Gastrocnemius medialis (tissue), 4 donors: Measurements from ENCODE around the gene CNTRL. TPM values are rescaled to one million over a fixed set of nuclear protein-coding genes. Genes with fewer than 3 reads are reported as not detected.
"Not testable (repeated sequence)": the region's sequence is repeated elsewhere in the genome, so short reads cannot be mapped to it uniquely, and the experiment has no call there.

Experiments
- ATAC-seq, 2 donors: fragments of 150-250 bp; one replicate each; pipeline ENCODE4 v1.9.1; 2016
- DNase-seq, 2 donors: peaks; one replicate each; pipeline ENCODE4 v3.0.0-alpha.2; 2019
- H3K27ac ChIP-seq, 4 donors: fragments of 200-600 bp; sonication (generic); 1 replicate in 1 of 4; 2 replicates in 3 of 4; pipeline ENCODE4 v1.5.1; 2016 to 2018; ENCODE audit warnings: mild to moderate bottlenecking in 2 of 4, moderate library complexity in 1 of 4
- H3K27me3 ChIP-seq, 3 donors: fragments of 200-600 bp; sonication (generic) in 2 of 3; 1 replicate in 1 of 3; 2 replicates in 2 of 3; pipeline versions ENCODE4 v1.5.1 to v1.6.0; 2016 to 2019; ENCODE audit warnings: mild to moderate bottlenecking in 1 of 3, moderate library complexity in 1 of 3
- H3K36me3 ChIP-seq, 2 donors: fragments of 200-600 bp; sonication (generic) in 1 of 2; one replicate each; pipeline ENCODE4 v1.5.1; 2017 to 2018
- H3K4me1 ChIP-seq, 2 donors: fragments of 200-600 bp; sonication (generic) in 1 of 2; one replicate each; pipeline ENCODE4 v1.5.1; 2016 to 2017; ENCODE audit warnings: mild to moderate bottlenecking in 2 of 2
- H3K4me3 ChIP-seq, 4 donors: fragments of 200-600 bp; sonication (generic) in 3 of 4; 1 replicate in 1 of 4; 2 replicates in 3 of 4; pipeline ENCODE4 v1.5.1; 2016 to 2019; ENCODE audit warnings: mild to moderate bottlenecking in 2 of 4
- H3K9me3 ChIP-seq, 3 donors: fragments of 200-600 bp; sonication (generic) in 2 of 3; 1 replicate in 1 of 3; 2 replicates in 2 of 3; pipeline ENCODE4 v1.5.1; 2016 to 2019
- POLR2A ChIP-seq, 2 donors: fragments of 450-650 bp; IDR thresholded peaks; one replicate each; pipeline ENCODE4 v1.6.1; 2017; ENCODE audit warnings: antibody characterized with exemption in 2 of 2, mild to moderate bottlenecking in 2 of 2, moderate library complexity in 2 of 2
- in situ Hi-C, 4 donors: fragments of 200-750 bp; cut with MboI; loops; one replicate each; pipeline versions ENCODE4 v1.15.0 to v1.8.0; 2017; ENCODE audit warnings: low sequenced_read_pairs in 4 of 4
- intact Hi-C: fragments of 100-400 bp; cut with DNase I; formaldehyde crosslinking; loops from one replicate; pipeline ENCODE4 v1.15.1; 2023; ENCODE audit warnings: low total_unique reads
- total RNA-seq, 4 donors: library from RNA; depleted of rRNA; stranded (reverse); fragments of >200 nt; gene quantifications; one replicate each; pipeline versions ENCODE4 v1.1.0 to v1.2.3, GENCODE V29; 2016
- TF ChIP-seq, protein P1 (sequence below), 5 experiments: fragments of 450-650 bp in 3 of 5; fragments of 200-600 bp in 2 of 5; sonication (generic) in 2 of 5; IDR thresholded peaks in 4 of 5; conservative IDR thresholded peaks in 1 of 5; 1 replicate in 4 of 5; 2 replicates in 1 of 5; pipeline ENCODE4 v1.5.1; 2016 to 2019; ENCODE audit warnings: antibody characterized with exemption in 5 of 5, mild to moderate bottlenecking in 3 of 5, moderate library complexity in 3 of 5

Gene CNTRL
- total RNA-seq, 4 donors from 2014 or later, result 1.0 to 3.2 (median 1.6) TPM

DNA sequence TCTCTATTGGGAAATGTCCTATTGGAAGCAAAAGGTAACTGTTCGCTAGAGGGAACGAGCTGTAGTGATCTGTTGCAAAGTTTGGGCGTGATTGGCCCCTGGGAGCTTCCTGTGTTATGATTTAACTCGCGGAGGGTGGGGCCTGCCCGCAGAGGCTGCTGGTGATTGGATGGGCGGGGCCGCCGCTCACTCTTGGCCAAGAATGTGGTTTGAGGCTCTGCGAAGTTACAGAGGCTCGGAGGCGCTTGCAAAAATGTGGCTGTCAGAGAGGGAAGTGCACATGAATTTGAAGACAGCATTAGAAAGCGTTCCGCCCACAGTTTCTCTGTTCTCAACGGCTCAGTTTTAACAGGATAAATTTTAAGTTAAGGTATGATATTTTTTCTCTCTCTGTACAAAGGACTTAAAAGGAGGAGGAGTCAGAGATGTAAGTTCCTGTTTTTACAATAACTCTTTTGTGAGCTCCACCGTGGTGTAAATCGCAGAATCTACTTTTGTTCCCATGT is 46.9 kb downstream of the CNTRL start:
- Histone ChIP-seq H3K36me3 (no peaks in the 10 kb centered on the region), H3K27me3 (no peaks in the 10 kb centered on the region), H3K9me3 (no peaks in the 10 kb centered on the region), H3K27ac (peak overlapping the region; percentile 49 to 74 (median 62)), H3K4me3 (peak overlapping the region; percentile 36 to 58 (median 54)), H3K4me1 (peaks cover 9 to 12% of the 10 kb centered on the region in 2 donors)
- ATAC-seq (peak; percentile 100), DNase-seq (peak; percentile 94 to 98)
- TF ChIP-seq, protein P1, sequence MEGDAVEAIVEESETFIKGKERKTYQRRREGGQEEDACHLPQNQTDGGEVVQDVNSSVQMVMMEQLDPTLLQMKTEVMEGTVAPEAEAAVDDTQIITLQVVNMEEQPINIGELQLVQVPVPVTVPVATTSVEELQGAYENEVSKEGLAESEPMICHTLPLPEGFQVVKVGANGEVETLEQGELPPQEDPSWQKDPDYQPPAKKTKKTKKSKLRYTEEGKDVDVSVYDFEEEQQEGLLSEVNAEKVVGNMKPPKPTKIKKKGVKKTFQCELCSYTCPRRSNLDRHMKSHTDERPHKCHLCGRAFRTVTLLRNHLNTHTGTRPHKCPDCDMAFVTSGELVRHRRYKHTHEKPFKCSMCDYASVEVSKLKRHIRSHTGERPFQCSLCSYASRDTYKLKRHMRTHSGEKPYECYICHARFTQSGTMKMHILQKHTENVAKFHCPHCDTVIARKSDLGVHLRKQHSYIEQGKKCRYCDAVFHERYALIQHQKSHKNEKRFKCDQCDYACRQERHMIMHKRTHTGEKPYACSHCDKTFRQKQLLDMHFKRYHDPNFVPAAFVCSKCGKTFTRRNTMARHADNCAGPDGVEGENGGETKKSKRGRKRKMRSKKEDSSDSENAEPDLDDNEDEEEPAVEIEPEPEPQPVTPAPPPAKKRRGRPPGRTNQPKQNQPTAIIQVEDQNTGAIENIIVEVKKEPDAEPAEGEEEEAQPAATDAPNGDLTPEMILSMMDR (IDR thresholded peaks at IDR 0.05 in 4 of 5, conservative IDR thresholded peaks at IDR 0.05 in 1 of 5), result peak in 4 of 5 experiments; percentile 26 to 66 (median 49)
- TF ChIP-seq POLR2A (IDR thresholded peaks at IDR 0.05), result peak; percentile 34 to 68
- in situ Hi-C loops (no loop called here), intact Hi-C loops (loop anchor here (2.0 to 5.0 kb wide), 2 partner anchors 47 to 81 kb away; partner anchors contain the start of genes CNTRL and RAB14)

DNA sequence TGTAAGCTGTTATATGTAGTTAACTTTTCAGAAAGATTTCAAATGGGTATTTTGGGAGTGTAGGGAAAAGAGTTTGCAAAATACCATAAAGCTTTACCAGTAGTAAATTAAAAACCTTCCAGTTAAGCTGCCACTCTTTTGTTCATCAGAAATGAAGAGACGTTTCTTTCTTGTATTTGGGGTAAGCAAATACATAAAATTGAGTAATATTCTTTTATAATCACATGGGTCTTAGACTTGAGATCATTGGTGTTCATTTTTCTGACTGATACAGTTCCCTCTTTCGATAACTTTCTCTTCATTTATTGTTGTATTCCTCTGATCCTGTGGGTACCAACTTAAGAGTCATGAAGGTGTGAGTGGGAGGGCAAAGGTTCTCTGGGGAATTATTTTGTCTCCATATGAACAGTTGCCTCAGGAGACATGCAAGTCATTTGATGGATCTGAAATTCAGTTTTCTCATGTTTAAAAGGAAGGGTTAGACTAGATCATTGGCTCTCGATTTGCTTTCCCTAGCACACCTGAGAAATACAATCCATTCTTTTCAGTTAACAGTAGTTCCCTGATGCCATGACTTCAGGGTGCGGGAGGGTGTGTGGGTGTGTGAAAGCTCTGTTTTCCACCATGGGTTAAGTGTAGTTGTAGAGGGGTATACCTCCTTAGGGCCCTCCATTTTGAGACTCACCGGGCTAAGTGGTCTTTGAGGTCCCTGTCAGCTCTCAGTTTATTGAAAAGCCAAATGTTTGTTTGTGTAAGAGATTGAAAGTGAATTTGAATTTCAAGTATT is 47.7 kb downstream of the CNTRL start:
- DNase-seq (no peak), ATAC-seq (no peak)
- Histone ChIP-seq H3K27ac (peak overlapping the region in 2 of 4 donors; percentile 53 to 74), H3K9me3 (no peaks in the 10 kb centered on the region), H3K27me3 (no peaks in the 10 kb centered on the region), H3K36me3 (peaks cover 0 to 5% of the 10 kb centered on the region in 2 donors), H3K4me3 (peak overlapping the region; percentile 36 to 58 (median 54)), H3K4me1 (peaks cover 9 to 12% of the 10 kb centered on the region in 2 donors)
- TF ChIP-seq POLR2A (IDR thresholded peaks at IDR 0.05), result no peak
- TF ChIP-seq, protein P1 (IDR thresholded peaks at IDR 0.05 in 4 of 5, conservative IDR thresholded peaks at IDR 0.05 in 1 of 5), result no peak
- in situ Hi-C loops, result no loop called here
- intact Hi-C loops, result loop anchor here (5.0 kb wide), 1 partner anchor 80 kb away; the partner anchor contains the start of gene RAB14

DNA sequence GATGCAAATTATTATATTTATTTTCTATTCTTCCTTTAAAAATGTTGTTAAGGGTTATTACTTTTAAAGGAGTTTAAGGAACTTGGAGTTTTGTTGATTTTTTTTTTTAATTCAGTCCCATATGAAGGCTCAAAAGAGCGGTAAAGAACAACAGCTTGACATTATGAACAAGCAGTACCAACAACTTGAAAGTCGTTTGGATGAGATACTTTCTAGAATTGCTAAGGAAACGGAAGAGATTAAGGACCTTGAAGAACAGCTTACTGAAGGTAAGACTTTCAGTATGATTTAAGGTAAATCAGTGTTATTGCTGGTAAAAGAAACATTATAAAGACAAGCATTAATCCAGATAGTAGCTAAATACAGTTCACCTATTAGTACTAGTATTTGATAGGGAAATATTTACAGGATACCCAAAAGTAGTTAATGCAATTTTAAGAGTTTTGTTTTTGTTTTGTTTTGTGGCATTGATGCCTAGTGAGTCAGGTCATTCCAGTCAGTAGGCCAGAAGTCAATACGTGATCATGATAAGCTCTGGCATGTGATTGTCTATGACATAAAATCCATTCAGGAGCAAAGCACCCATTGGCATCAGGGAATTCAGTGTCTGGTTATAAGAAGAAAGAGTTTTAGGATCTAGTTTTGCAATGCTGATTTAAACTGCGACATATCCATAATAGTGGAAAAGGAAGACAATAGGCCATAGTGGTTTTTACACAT is 49.2 kb downstream of the CNTRL start:
- ATAC-seq (no peak), DNase-seq (no peak)
- H3K27ac ChIP-seq, result no peak overlapping the region
- H3K36me3 ChIP-seq, result peaks cover 0 to 6% of the 10 kb centered on the region in 2 donors
- H3K27me3 ChIP-seq, result no peaks in the 10 kb centered on the region
- in situ Hi-C loops (no loop called here), intact Hi-C loops (loop anchor here (5.0 kb wide), 1 partner anchor 78 kb away; the partner anchor contains the start of gene RAB14)
- no peak overlapping the region for H3K4me3 ChIP-seq
- no peaks in the 10 kb centered on the region for H3K9me3 ChIP-seq
- TF ChIP-seq POLR2A (IDR thresholded peaks at IDR 0.05), result no peak
- TF ChIP-seq, protein P1 (IDR thresholded peaks at IDR 0.05 in 4 of 5, conservative IDR thresholded peaks at IDR 0.05 in 1 of 5), result no peak
- peaks cover 9 to 12% of the 10 kb centered on the region in 2 donors for H3K4me1 ChIP-seq

DNA sequence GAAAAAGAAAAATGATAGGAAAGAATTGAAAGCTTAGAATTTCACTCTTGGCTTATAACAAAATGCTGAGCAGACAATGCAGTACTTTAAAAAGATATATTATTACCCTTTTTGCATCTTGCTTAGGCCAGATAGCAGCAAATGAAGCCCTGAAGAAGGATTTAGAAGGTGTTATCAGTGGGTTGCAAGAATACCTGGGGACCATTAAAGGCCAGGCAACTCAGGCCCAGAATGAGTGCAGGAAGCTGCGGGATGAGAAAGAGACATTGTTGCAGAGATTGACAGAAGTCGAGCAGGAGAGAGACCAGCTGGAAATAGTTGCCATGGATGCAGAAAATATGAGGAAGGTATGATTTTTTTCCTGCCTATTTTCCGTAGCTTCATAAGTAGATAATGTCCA is 50.8 kb downstream of the CNTRL start:
- no peaks in the 10 kb centered on the region for H3K27me3 ChIP-seq
- TF ChIP-seq, protein P1 (IDR thresholded peaks at IDR 0.05 in 4 of 5, conservative IDR thresholded peaks at IDR 0.05 in 1 of 5), result no peak
- TF ChIP-seq POLR2A (IDR thresholded peaks at IDR 0.05), result no peak
- H3K27ac ChIP-seq, result no peak overlapping the region
- H3K9me3 ChIP-seq, result no peaks in the 10 kb centered on the region
- intact Hi-C loops (no loop called here), in situ Hi-C loops (no loop called here)
- ATAC-seq (no peak), DNase-seq (no peak)
- H3K4me1 ChIP-seq, result peaks cover 9 to 12% of the 10 kb centered on the region in 2 donors
- no peak overlapping the region for H3K4me3 ChIP-seq
- H3K36me3 ChIP-seq, result peaks cover 0 to 6% of the 10 kb centered on the region in 2 donors

DNA sequence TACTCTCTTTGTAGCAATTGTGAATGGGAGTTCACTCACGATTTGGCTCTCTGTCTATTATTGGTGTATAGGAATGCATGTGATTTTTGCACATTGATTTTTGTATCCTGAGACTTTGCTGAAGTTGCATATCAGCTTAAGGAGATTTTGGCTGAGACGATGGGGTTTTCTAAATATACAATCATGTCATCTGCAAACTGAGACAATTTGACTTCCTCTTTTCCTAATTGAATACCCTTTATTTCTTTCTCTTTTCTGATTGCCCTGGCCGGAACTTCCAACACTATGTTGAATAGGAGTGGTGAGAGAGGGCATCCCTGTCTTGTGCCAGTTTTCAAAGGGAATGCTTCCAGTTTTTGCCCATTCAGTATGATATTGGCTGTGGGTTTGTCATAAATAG is 54.6 kb downstream of the CNTRL start:
- DNase-seq, H3K4me3 ChIP-seq, in situ Hi-C loops, H3K9me3 ChIP-seq, intact Hi-C loops, H3K36me3 ChIP-seq, H3K4me1 ChIP-seq, H3K27ac ChIP-seq, ATAC-seq, H3K27me3 ChIP-seq: not testable (repeated sequence)
